Caco-2 (cell line): ENCODE results near the gene ALG9. TPM values are rescaled to one million over a fixed set of nuclear protein-coding genes. Genes with fewer than 3 reads are reported as not detected.

ENCODE experiments used
- BruUV-seq: library from RNA; stranded (reverse); fragments of 400-500 nt; replicated peaks from 2 replicates; lab custom pipeline; 2021; lab: Mats Ljungman, UMichigan
- CTCF ChIA-PET: fragments of 300-600 bp; sonication (Branson Sonifier 250); formaldehyde crosslinking; loops from one replicate; lab custom pipeline; 2022; ENCODE audit warnings: antibody characterized with exemption; lab: Charles Lee
- POLR2A ChIA-PET: fragments of 300-600 bp; sonication (Branson Sonifier 250); formaldehyde crosslinking; loops from one replicate; lab custom pipeline; 2022; ENCODE audit warnings: antibody characterized with exemption; lab: Charles Lee
- DNase-seq, 2 experiments: peaks; one replicate each; pipeline versions ENCODE4 v3.0.0 to v3.0.0-alpha.2; 2020 to 2022
- H3K27me3 ChIP-seq: replicated peaks from 2 replicates; pipeline ENCODE4 v1.6.0; 2011; ENCODE audit warnings: low read length; ENCODE audit not compliant: control insufficient read depth, insufficient read depth
- H3K36me3 ChIP-seq: 2 replicates; pipeline ENCODE4 v1.5.1; 2011; ENCODE audit warnings: low read length; ENCODE audit not compliant: control insufficient read depth, insufficient read depth
- H3K4me1 ChIP-seq: fragments of 250-450 bp; sonication (Bioruptor Pico); 2 replicates; pipeline ENCODE4 v1.5.1; 2020; ENCODE audit warnings: mild to moderate bottlenecking
- H3K4me3 ChIP-seq: 2 replicates; pipeline ENCODE4 v1.5.1; 2011; ENCODE audit warnings: low read depth, mild to moderate bottlenecking, control low read depth, low read length
- H3K9me3 ChIP-seq: fragments of 250-450 bp; sonication (Bioruptor Pico); 2 replicates; pipeline ENCODE4 v1.5.1; 2020; ENCODE audit warnings: mild to moderate bottlenecking, moderate library complexity
- H3K27ac Mint-ChIP-seq: one replicate; pipeline ENCODE4 v1.8.0; 2022; ENCODE audit warnings: mixed read lengths; ENCODE audit not compliant: unreplicated experiment
- H3K27me3 Mint-ChIP-seq: one replicate; pipeline ENCODE4 v1.8.0; 2022; ENCODE audit warnings: mixed read lengths; ENCODE audit not compliant: insufficient read depth, unreplicated experiment
- H3K36me3 Mint-ChIP-seq: one replicate; pipeline ENCODE4 v1.8.0; 2022; ENCODE audit warnings: mild to moderate bottlenecking, mixed read lengths; ENCODE audit not compliant: insufficient read depth, unreplicated experiment
- H3K4me1 Mint-ChIP-seq: one replicate; pipeline ENCODE4 v1.8.0; 2022; ENCODE audit warnings: low read depth, mixed read lengths; ENCODE audit not compliant: unreplicated experiment
- H3K4me3 Mint-ChIP-seq: one replicate; pipeline ENCODE4 v1.8.0; 2022; ENCODE audit warnings: mild to moderate bottlenecking, moderate library complexity, mixed read lengths; ENCODE audit not compliant: unreplicated experiment
- H3K9me3 Mint-ChIP-seq: one replicate; pipeline ENCODE4 v1.8.0; 2022; ENCODE audit warnings: mixed read lengths; ENCODE audit not compliant: unreplicated experiment
- CTCF ChIP-seq, 2 experiments: fragments of 200-600 bp in 1 of 2; IDR thresholded peaks; 1 replicate in 1 of 2; 2 replicates in 1 of 2; pipeline versions ENCODE4 v1.5.1 to v1.8.0; 2011 to 2022; ENCODE audit warnings: antibody characterized with exemption in 1 of 2, control low read depth in 1 of 2, inconsistent platforms in 1 of 2, low read depth in 1 of 2, low read length in 1 of 2, mild to moderate bottlenecking in 1 of 2, moderate library complexity in 1 of 2; ENCODE audit not compliant: insufficient read depth in 1 of 2, severe bottlenecking in 1 of 2, unreplicated experiment in 1 of 2
- intact Hi-C: fragments of 100-400 bp; cut with micrococcal nuclease; formaldehyde crosslinking; loops from one replicate; pipeline ENCODE4 v1.10.0; 2022; ENCODE audit not compliant: unreplicated experiment
- total RNA-seq: library from RNA; stranded (reverse); gene quantifications from 2 replicates; pipeline ENCODE4 v1.2.3, GENCODE V29; 2022

ALG9 gene
- total RNA-seq, 1 experiment from 2014 or later = 57.4 TPM

DNA sequence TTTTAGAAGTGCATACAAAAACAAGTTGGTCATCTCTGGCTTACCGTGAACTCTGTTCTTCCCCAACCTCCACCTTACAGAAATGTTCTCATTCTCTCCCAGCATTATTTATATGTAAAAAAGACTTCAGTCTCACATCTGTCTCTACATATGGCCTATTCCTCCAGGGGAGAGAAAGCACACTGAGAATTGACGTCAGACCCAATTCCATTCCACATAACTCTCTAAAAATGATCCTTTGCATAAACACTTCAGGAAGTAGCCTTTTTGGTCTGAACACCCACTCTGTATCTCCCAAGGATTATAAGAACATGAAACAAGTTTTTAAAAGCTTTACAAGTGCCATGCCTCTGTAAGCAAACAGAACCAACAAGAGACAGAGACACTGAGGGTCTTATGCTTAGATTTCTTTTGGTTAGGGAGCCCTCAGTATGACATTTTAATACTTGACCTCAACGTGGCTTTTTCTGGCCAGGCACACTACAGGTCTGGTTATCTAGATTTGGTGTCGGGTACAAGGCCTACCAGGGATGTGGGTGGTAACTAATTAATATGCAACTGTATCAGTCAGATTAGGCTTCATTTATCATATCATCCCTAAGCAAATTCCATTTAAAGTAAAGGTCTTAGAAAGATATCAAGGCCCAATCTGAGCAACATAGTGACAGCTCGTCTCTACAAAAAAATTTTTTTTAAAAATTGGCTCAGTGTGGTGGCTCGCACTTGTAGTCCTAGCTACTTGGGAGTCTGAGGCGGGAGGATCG is 56.6 kb downstream of the ALG9 start:
- no TSS peak for BruUV-seq
- no peaks in the 10 kb centered on the region for H3K27me3 Mint-ChIP-seq
- POLR2A ChIA-PET = no interaction called here
- H3K27ac Mint-ChIP-seq = no peak overlapping the region
- no peaks in the 10 kb centered on the region for H3K9me3 ChIP-seq
- DNase-seq = no peak
- H3K4me1 ChIP-seq = peaks cover 4% of the 10 kb centered on the region; the same call in 1 of the 2 replicates
- no peaks in the 10 kb centered on the region for H3K27me3 ChIP-seq
- 0 out of 2 replicates have a peak, but pooled peaks cover 2% of the 10 kb centered on the region for H3K36me3 ChIP-seq
- CTCF ChIA-PET = no interaction called here
- H3K4me3 Mint-ChIP-seq = no peak overlapping the region
- intact Hi-C loops = loop anchor here (1.0 kb wide), 1 partner anchor 14 kb away; no protein-coding TSS in a partner anchor
- no peak for TF ChIP-seq CTCF (IDR thresholded peaks at IDR 0.05; ENCODE audit: insufficient read depth in 1 of 2, low read depth in 1 of 2, low read length in 1 of 2, severe bottlenecking in 1 of 2, unreplicated experiment in 1 of 2)
- no peaks in the 10 kb centered on the region for H3K9me3 Mint-ChIP-seq
- H3K4me3 ChIP-seq = no peak overlapping the region
- H3K36me3 Mint-ChIP-seq = no peaks in the 10 kb centered on the region
- H3K4me1 Mint-ChIP-seq = peaks cover 8% of the 10 kb centered on the region

DNA sequence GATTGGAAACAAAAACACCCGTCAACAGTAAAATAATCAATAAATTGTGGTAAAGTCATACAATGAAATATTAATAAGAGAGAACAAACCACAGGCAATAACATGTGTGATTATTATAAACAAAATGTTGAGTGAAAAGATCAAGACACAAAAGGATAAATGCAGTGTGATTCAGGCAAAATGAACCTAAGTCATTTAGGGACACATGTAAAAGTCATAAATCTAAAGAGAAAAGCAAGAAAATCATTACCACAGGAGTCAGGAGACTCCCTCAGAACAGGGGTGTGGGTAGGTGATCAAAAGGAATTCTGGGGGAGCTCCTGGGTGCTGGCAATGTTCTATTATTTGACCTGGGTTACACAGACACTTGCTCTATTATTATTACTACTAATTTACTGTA is 57.3 kb downstream of the ALG9 start:
- TF ChIP-seq CTCF (IDR thresholded peaks at IDR 0.05; ENCODE audit: insufficient read depth in 1 of 2, low read depth in 1 of 2, low read length in 1 of 2, severe bottlenecking in 1 of 2, unreplicated experiment in 1 of 2) = no peak
- CTCF ChIA-PET = no interaction called here
- H3K4me3 Mint-ChIP-seq = no peak overlapping the region
- POLR2A ChIA-PET = no interaction called here
- no peaks in the 10 kb centered on the region for H3K36me3 Mint-ChIP-seq
- H3K9me3 Mint-ChIP-seq = no peaks in the 10 kb centered on the region
- intact Hi-C loops = loop anchor here (1.0 kb wide), 1 partner anchor 14 kb away; no protein-coding TSS in a partner anchor
- H3K9me3 ChIP-seq = no peaks in the 10 kb centered on the region
- H3K4me1 ChIP-seq = peaks cover 4% of the 10 kb centered on the region; the same call in 1 of the 2 replicates
- H3K4me1 Mint-ChIP-seq = peaks cover 8% of the 10 kb centered on the region
- H3K27ac Mint-ChIP-seq = no peak overlapping the region
- no peaks in the 10 kb centered on the region for H3K27me3 ChIP-seq
- no peak for DNase-seq
- H3K4me3 ChIP-seq = no peak overlapping the region
- H3K36me3 ChIP-seq = 0 out of 2 replicates have a peak, but pooled peaks cover 4% of the 10 kb centered on the region
- BruUV-seq = no TSS peak
- H3K27me3 Mint-ChIP-seq = no peaks in the 10 kb centered on the region

- Mint-ChIP-seq H3K27ac (no peak overlapping the region), H3K4me3 (no peak overlapping the region), H3K9me3 (no peaks in the 10 kb centered on the region), H3K27me3 (no peaks in the 10 kb centered on the region), H3K36me3 (no peaks in the 10 kb centered on the region), H3K4me1 (peaks cover 7% of the 10 kb centered on the region)
- 0 out of 2 replicates have a peak, but pooled peaks cover 4% of the 10 kb centered on the region for H3K36me3 ChIP-seq
- H3K4me1 ChIP-seq = no peaks in the 10 kb centered on the region
- intact Hi-C loops = no loop called here
- POLR2A ChIA-PET = no interaction called here
- TF ChIP-seq CTCF (IDR thresholded peaks at IDR 0.05; ENCODE audit: insufficient read depth in 1 of 2, low read depth in 1 of 2, low read length in 1 of 2, severe bottlenecking in 1 of 2, unreplicated experiment in 1 of 2) = no peak
- H3K27me3 ChIP-seq = no peaks in the 10 kb centered on the region
- no peak for DNase-seq
- H3K4me3 ChIP-seq = no peak overlapping the region
- no peaks in the 10 kb centered on the region for H3K9me3 ChIP-seq
- BruUV-seq = no TSS peak
- CTCF ChIA-PET = no interaction called here
Measured at GRCh38 chr11:111812211-111812610, 59.2 kb downstream of the ALG9 start.
